ENCODE results near the gene NEUROG1. TPM values are rescaled to one million over a fixed set of nuclear protein-coding genes. Genes with fewer than 3 reads are reported as not detected.
A peak's percentile ranks its signal among the peaks of the same experiment; 100 is the strongest.

The NEUROG1 gene
- polyA plus RNA-seq, 3 donors: not detected

GRCh38 chr5:135559354-135559753 lies 23.6 kb upstream of the NEUROG1 start:
- Histone ChIP-seq H3K79me2 (ENCODE audit: insufficient read depth, low read length) (no peaks in the 10 kb centered on the region), H3K4me2 (replicated peaks; ENCODE audit: extremely low read depth, low read length, poor library complexity, severe bottlenecking) (no peak overlapping the region), H3K9me3 (replicated peaks in 1 of 2; ENCODE audit: control insufficient read depth in 1 of 2, insufficient read depth in 1 of 2, low read length in 2 of 2) (peaks cover 0 to 4% of the 10 kb centered on the region in 2 donors), H2AFZ (ENCODE audit: insufficient read depth, low read depth, low read length, poor library complexity, severe bottlenecking) (no peak overlapping the region), H3K27me3 (ENCODE audit: control insufficient read depth in 2 of 2, insufficient read depth in 2 of 2, low read length in 2 of 2) (peaks cover 17 to 36% of the 10 kb centered on the region in 2 donors), H3K4me3 (replicated peaks in 1 of 3; ENCODE audit: low read depth in 2 of 3, low read length in 3 of 3) (no peak overlapping the region), H3K27ac (ENCODE audit: low read depth in 1 of 2, low read length in 2 of 2) (no peak overlapping the region), H3K9ac (ENCODE audit: insufficient read depth, low read length, poor library complexity, severe bottlenecking) (no peak overlapping the region), H4K20me1 (ENCODE audit: insufficient read depth, low read length) (no peaks in the 10 kb centered on the region), H3K4me1 (ENCODE audit: control insufficient read depth in 1 of 2, insufficient read depth in 2 of 2, low read length in 2 of 2) (no peaks in the 10 kb centered on the region), H3K36me3 (replicated peaks in 1 of 2; ENCODE audit: control insufficient read depth in 1 of 2, insufficient read depth in 2 of 2, low read length in 2 of 2) (no peaks in the 10 kb centered on the region)
- Mint-ChIP-seq H3K9me3 (peaks cover 0 to 2% (median 2%) of the 10 kb centered on the region in 7 donors), H3K36me3 (no peaks in the 10 kb centered on the region), H3K4me3 (peak overlapping the region in 1 of 2 donors; percentile 72), H3K27ac (peak overlapping the region in 1 of 7 donors; percentile 35), H3K27me3 (ENCODE audit: low read depth in 3 of 3) (peaks cover 29 to 63% (median 55%) of the 10 kb centered on the region in 3 donors), H3K4me1 (peaks cover 8% of the 10 kb centered on the region)
- peak in 1 of 3 donors; percentile 27 for DNase-seq
- 29% methylated on average over 3 of the region's 6 CpGs for WGBS (ENCODE audit: insufficient coverage)
- intact Hi-C loops (cut with micrococcal nuclease): no loop called here
- no peak for TF ChIP-seq CTCF (IDR thresholded peaks at IDR 0.05)

- no peaks in the 10 kb centered on the region for H3K79me2 ChIP-seq (ENCODE audit: insufficient read depth, low read length)
- Mint-ChIP-seq H3K4me3 (peak overlapping the region in 1 of 2 donors; percentile 2), H3K36me3 (no peaks in the 10 kb centered on the region), H3K4me1 (peaks cover 10% of the 10 kb centered on the region), H3K9me3 (peaks cover 0 to 2% (median 2%) of the 10 kb centered on the region in 7 donors), H3K27me3 (ENCODE audit: low read depth in 3 of 3) (peaks cover 32 to 64% (median 56%) of the 10 kb centered on the region in 3 donors), H3K27ac (peak overlapping the region in 1 of 7 donors; percentile 11)
- no peaks in the 10 kb centered on the region for H3K4me1 ChIP-seq (ENCODE audit: control insufficient read depth in 1 of 2, insufficient read depth in 2 of 2, low read length in 2 of 2)
- H3K27ac ChIP-seq (ENCODE audit: low read depth in 1 of 2, low read length in 2 of 2): no peak overlapping the region
- intact Hi-C loops (cut with micrococcal nuclease): no loop called here
- WGBS (ENCODE audit: insufficient coverage): 89% methylated on average over 4 of the region's 11 CpGs
- peaks cover 21 to 53% of the 10 kb centered on the region in 2 donors for H3K27me3 ChIP-seq (ENCODE audit: control insufficient read depth in 2 of 2, insufficient read depth in 2 of 2, low read length in 2 of 2)
- no peaks in the 10 kb centered on the region for H3K36me3 ChIP-seq (replicated peaks in 1 of 2; ENCODE audit: control insufficient read depth in 1 of 2, insufficient read depth in 2 of 2, low read length in 2 of 2)
- H3K4me3 ChIP-seq (replicated peaks in 1 of 3; ENCODE audit: low read depth in 2 of 3, low read length in 3 of 3): no peak overlapping the region
- H3K9me3 ChIP-seq (replicated peaks in 1 of 2; ENCODE audit: control insufficient read depth in 1 of 2, insufficient read depth in 1 of 2, low read length in 2 of 2): peaks cover 0 to 4% of the 10 kb centered on the region in 2 donors
- H3K4me2 ChIP-seq (replicated peaks; ENCODE audit: extremely low read depth, low read length, poor library complexity, severe bottlenecking): no peak overlapping the region
- no peak overlapping the region for H3K9ac ChIP-seq (ENCODE audit: insufficient read depth, low read length, poor library complexity, severe bottlenecking)
- H4K20me1 ChIP-seq (ENCODE audit: insufficient read depth, low read length): no peaks in the 10 kb centered on the region
- TF ChIP-seq CTCF (IDR thresholded peaks at IDR 0.05): no peak
- no peak overlapping the region for H2AFZ ChIP-seq (ENCODE audit: insufficient read depth, low read depth, low read length, poor library complexity, severe bottlenecking)
- no peak for DNase-seq
Measured at GRCh38 chr5:135557076-135557838, 21.5 kb upstream of the NEUROG1 start.
